H1 (cell line): ENCODE data around the gene COPA. TPM values are rescaled to one million over a fixed set of nuclear protein-coding genes. Genes with fewer than 3 reads are reported as not detected.

Experiments
- CTCF ChIA-PET: fragments of 300-600 bp; sonication (Branson Sonifier 250); formaldehyde crosslinking; loops from one replicate; lab custom pipeline; 2021; ENCODE audit not compliant: partially characterized antibody; lab: Charles Lee
- POLR2A ChIA-PET: fragments of 300-600 bp; sonication (Branson Sonifier 250); formaldehyde crosslinking; loops from one replicate; lab custom pipeline; 2021; ENCODE audit warnings: inconsistent platforms; ENCODE audit not compliant: partially characterized antibody; lab: Charles Lee
- DNase-seq, 2 experiments: peaks; one replicate each; pipeline versions ENCODE4 v3.0.0 to v3.0.0-alpha.2; 2010 to 2022; ENCODE audit warnings: low spot score in 2 of 2, low read depth in 1 of 2, mixed read lengths in 1 of 2
- FAIRE-seq: peaks from 2 replicates; lab custom pipeline; 2011; peaks lifted over from hg19 to GRCh38; lab: Jason Lieb, UNC
- H2AFZ ChIP-seq: 2 replicates; pipeline ENCODE4 v1.8.1; 2012; ENCODE audit warnings: low read length, inconsistent platforms
- H2AK5ac ChIP-seq: 2 replicates; pipeline ENCODE4 v1.6.1; 2013; ENCODE audit warnings: low read depth, low read length
- H2BK120ac ChIP-seq: replicated peaks from 2 replicates; pipeline ENCODE3; 2013; ENCODE audit warnings: low read depth, low read length, inconsistent platforms
- H2BK12ac ChIP-seq: 2 replicates; pipeline ENCODE4 v1.6.1; 2013; ENCODE audit warnings: low read depth, low read length
- H2BK15ac ChIP-seq: 2 replicates; pipeline ENCODE4 v1.6.1; 2013; ENCODE audit warnings: low read length
- H2BK20ac ChIP-seq: 2 replicates; pipeline ENCODE4 v1.6.1; 2013; ENCODE audit warnings: low read length
- H2BK5ac ChIP-seq: 2 replicates; pipeline ENCODE4 v1.6.1; 2013; ENCODE audit warnings: low read depth, low read length
- H3K14ac ChIP-seq: 2 replicates; pipeline ENCODE4 v1.6.1; 2013; ENCODE audit warnings: inconsistent platforms; ENCODE audit not compliant: insufficient read length
- H3K18ac ChIP-seq: 2 replicates; pipeline ENCODE4 v1.6.1; 2013; ENCODE audit warnings: low read length; ENCODE audit errors: extremely low read depth
- H3K23ac ChIP-seq: 2 replicates; pipeline ENCODE4 v1.6.1; 2013; ENCODE audit warnings: inconsistent platforms; ENCODE audit not compliant: insufficient read length
- H3K23me2 ChIP-seq: 2 replicates; pipeline ENCODE4 v1.6.1; 2013; ENCODE audit warnings: low read depth, low read length
- H3K27ac ChIP-seq: 2 replicates; pipeline ENCODE4 v1.6.1; 2011; ENCODE audit warnings: low read depth, low read length, inconsistent platforms
- H3K27me3 ChIP-seq, 4 experiments: replicated peaks in 1 of 4; 1 replicate in 1 of 4; 2 replicates in 3 of 4; pipeline versions ENCODE4 v1.6.1 to v1.8.1; 2011 to 2013; ENCODE audit warnings: low read length in 3 of 4, mild to moderate bottlenecking in 3 of 4, inconsistent platforms in 2 of 4, mixed read lengths in 2 of 4, moderate library complexity in 1 of 4; ENCODE audit not compliant: control insufficient read depth in 3 of 4, insufficient read depth in 3 of 4; ENCODE audit errors: extremely low read depth in 1 of 4
- H3K36me3 ChIP-seq, 4 experiments: 2 replicates each; pipeline versions ENCODE4 v1.6.1 to v1.8.1; 2011 to 2013; ENCODE audit warnings: mild to moderate bottlenecking in 4 of 4, low read length in 3 of 4, moderate library complexity in 2 of 4, control low read depth in 1 of 4, inconsistent platforms in 1 of 4; ENCODE audit not compliant: insufficient read depth in 4 of 4, control insufficient read depth in 2 of 4
- H3K4ac ChIP-seq: replicated peaks from 2 replicates; pipeline ENCODE3; 2013; ENCODE audit warnings: low read length, low read depth, mixed read lengths, inconsistent platforms; ENCODE audit not compliant: insufficient read length
- H3K4me1 ChIP-seq, 4 experiments: replicated peaks in 1 of 4; 1 replicate in 1 of 4; 2 replicates in 3 of 4; pipeline versions ENCODE4 v1.6.1 to v1.8.1; 2011 to 2013; ENCODE audit warnings: low read length in 3 of 4, inconsistent platforms in 2 of 4, mixed read lengths in 1 of 4; ENCODE audit not compliant: insufficient read depth in 4 of 4, control insufficient read depth in 3 of 4
- H3K4me2 ChIP-seq, 2 experiments: 2 replicates each; pipeline versions ENCODE4 v1.6.1 to v1.8.1; 2011 to 2013; ENCODE audit warnings: low read depth in 2 of 2, low read length in 2 of 2, control low read depth in 1 of 2, inconsistent platforms in 1 of 2, mild to moderate bottlenecking in 1 of 2; ENCODE audit not compliant: insufficient read depth in 1 of 2
- H3K4me3 ChIP-seq, 4 experiments: fragments of 200-600, 300-600 bp in 1 of 4; sonication (generic), shearing (Covaris generic), sonication (Bioruptor Twin) in 1 of 4; 2 replicates each; pipeline versions ENCODE4 v1.5.1 to v1.8.1; 2011 to 2016; ENCODE audit warnings: low read length in 4 of 4, low read depth in 3 of 4, control low read depth in 2 of 4, inconsistent platforms in 2 of 4, mild to moderate bottlenecking in 2 of 4, mixed read lengths in 1 of 4, moderate library complexity in 1 of 4; ENCODE audit not compliant: insufficient read depth in 2 of 4; ENCODE audit errors: extremely low read depth in 1 of 4
- H3K56ac ChIP-seq: replicated peaks from 2 replicates; pipeline ENCODE3; 2013; ENCODE audit warnings: low read depth, mild to moderate bottlenecking, mixed read lengths, low read length, inconsistent platforms; ENCODE audit not compliant: insufficient read length
- H3K79me1 ChIP-seq: 2 replicates; pipeline ENCODE4 v1.6.1; 2013; ENCODE audit warnings: low read depth, low read length, control low read depth
- H3K79me2 ChIP-seq, 2 experiments: 2 replicates each; pipeline versions ENCODE4 v1.6.1 to v1.8.1; 2012 to 2013; ENCODE audit warnings: low read length in 2 of 2, mild to moderate bottlenecking in 2 of 2, inconsistent platforms in 1 of 2; ENCODE audit not compliant: insufficient read depth in 2 of 2, control insufficient read depth in 1 of 2
- H3K9ac ChIP-seq, 4 experiments: replicated peaks in 1 of 4; 1 replicate in 1 of 4; 2 replicates in 3 of 4; pipeline versions ENCODE4 v1.6.1 to v1.8.1; 2011 to 2013; ENCODE audit warnings: low read depth in 3 of 4, low read length in 3 of 4, control low read depth in 2 of 4, mild to moderate bottlenecking in 2 of 4, moderate library complexity in 2 of 4, inconsistent platforms in 1 of 4; ENCODE audit errors: extremely low read depth in 1 of 4
- H3K9me3 ChIP-seq, 2 experiments: 2 replicates each; pipeline versions ENCODE4 v1.6.1 to v1.8.1; 2012 to 2013; ENCODE audit warnings: mild to moderate bottlenecking in 2 of 2, moderate library complexity in 2 of 2, control low read depth in 1 of 2, inconsistent platforms in 1 of 2, low read depth in 1 of 2, low read length in 1 of 2, mixed read lengths in 1 of 2; ENCODE audit not compliant: insufficient read depth in 2 of 2
- H4K20me1 ChIP-seq, 2 experiments: replicated peaks in 1 of 2; 2 replicates each; pipeline versions ENCODE3 to v1.8.1; 2011 to 2013; ENCODE audit warnings: inconsistent platforms in 2 of 2, low read length in 2 of 2, mild to moderate bottlenecking in 1 of 2; ENCODE audit not compliant: insufficient read depth in 2 of 2, control insufficient read depth in 1 of 2
- H4K5ac ChIP-seq: 2 replicates; pipeline ENCODE4 v1.6.1; 2013; ENCODE audit warnings: low read length, low read depth, mixed read lengths, inconsistent platforms; ENCODE audit not compliant: insufficient read length
- H4K8ac ChIP-seq: 2 replicates; pipeline ENCODE4 v1.8.0; 2013; ENCODE audit warnings: mild to moderate bottlenecking, moderate library complexity, low read length, inconsistent platforms; ENCODE audit not compliant: insufficient read depth; ENCODE audit errors: extremely low read depth
- H4K91ac ChIP-seq: replicated peaks from 2 replicates; pipeline ENCODE3; 2013; ENCODE audit warnings: low read length, mixed read lengths, inconsistent platforms; ENCODE audit not compliant: insufficient read length
- CBX5 ChIP-seq: fragments of 300-800, 300-1000 bp; sonication (generic); IDR thresholded peaks from 2 replicates; pipeline ENCODE4 v1.7.1; 2016; ENCODE audit warnings: antibody characterized with exemption, low read length, low read depth
- CREB1 ChIP-seq: IDR thresholded peaks from 2 replicates; pipeline ENCODE4 v1.6.1; 2012; ENCODE audit warnings: inconsistent platforms
- HDAC2 ChIP-seq, 2 experiments: fragments of 300-600 bp in 1 of 2; sonication (generic) in 1 of 2; IDR thresholded peaks; 2 replicates each; pipeline ENCODE4 v1.6.1; 2011 to 2012; ENCODE audit warnings: low read depth in 2 of 2, low read length in 2 of 2, mild to moderate bottlenecking in 2 of 2, moderate library complexity in 2 of 2, borderline replicate concordance in 1 of 2, inconsistent platforms in 1 of 2
- HDAC6 ChIP-seq: IDR thresholded peaks from one replicate; pipeline ENCODE4 v1.7.1; 2012; ENCODE audit warnings: low read depth, mild to moderate bottlenecking, inconsistent platforms, low read length, moderate library complexity
- JUN ChIP-seq: IDR thresholded peaks from 2 replicates; pipeline ENCODE4 v1.6.1; 2011; ENCODE audit warnings: low read depth, mild to moderate bottlenecking, improper control_type of control experiment, low read length
- KDM4A ChIP-seq: IDR thresholded peaks from one replicate; pipeline ENCODE4 v1.7.1; 2012; ENCODE audit warnings: low read depth, mild to moderate bottlenecking, moderate library complexity, low read length, inconsistent platforms; ENCODE audit not compliant: severe bottlenecking
- MAFK ChIP-seq: IDR thresholded peaks from 2 replicates; pipeline ENCODE4 v1.6.1; 2012; ENCODE audit warnings: low read depth, mild to moderate bottlenecking, improper control_type of control experiment, low read length
- WGBS, 2 experiments: shearing (Covaris generic) in 1 of 2; methylation state at CpG; one replicate each; pipeline versions ENCODE4 v1.1.6 to v1.1.7; 2013 to 2015; ENCODE audit warnings: low lambda C conversion rate in 2 of 2, mixed read lengths in 2 of 2, inconsistent platforms in 1 of 2, low coverage in 1 of 2, missing lambda C conversion rate in 1 of 2; ENCODE audit not compliant: insufficient replicate concordance in 2 of 2, insufficient coverage in 1 of 2, insufficient read length in 1 of 2; ENCODE audit errors: extremely low coverage in 1 of 2, missing lambda C conversion rate in 1 of 2; 5-methylcytosine and 5-hydroxymethylcytosine counted together
- polyA plus RNA-seq, 7 experiments: library from polyadenylated mRNA; depleted of rRNA in 3 of 7; stranded (reverse) in 5 of 7; unstranded in 2 of 7; fragments of >200 nt in 5 of 7; fragments of 200-250 nt in 2 of 7; gene quantifications; 1 replicate in 5 of 7; 2 replicates in 1 of 7; 4 replicates in 1 of 7; pipeline versions ENCODE4 v1.2.1 to v1.2.3, GENCODE V29; 2011 to 2013; ENCODE audit warnings: missing spikeins in 2 of 7, mixed read lengths in 2 of 7
- total RNA-seq: library from RNA; stranded (reverse); fragmentation: NEBNext Ultra II Directional; extraction: Animal tissue kit (Norgen Biotek cat#: 25700); gene quantifications from 2 replicates; pipeline ENCODE4 v1.2.1, GENCODE V29; 2021

The COPA gene
- total and polyA plus RNA-seq, 2 of the 8 experiments (the other 6 are each of a cell fraction or from before 2014, with no cell fraction given), result 78.2 to 115 TPM

DNA sequence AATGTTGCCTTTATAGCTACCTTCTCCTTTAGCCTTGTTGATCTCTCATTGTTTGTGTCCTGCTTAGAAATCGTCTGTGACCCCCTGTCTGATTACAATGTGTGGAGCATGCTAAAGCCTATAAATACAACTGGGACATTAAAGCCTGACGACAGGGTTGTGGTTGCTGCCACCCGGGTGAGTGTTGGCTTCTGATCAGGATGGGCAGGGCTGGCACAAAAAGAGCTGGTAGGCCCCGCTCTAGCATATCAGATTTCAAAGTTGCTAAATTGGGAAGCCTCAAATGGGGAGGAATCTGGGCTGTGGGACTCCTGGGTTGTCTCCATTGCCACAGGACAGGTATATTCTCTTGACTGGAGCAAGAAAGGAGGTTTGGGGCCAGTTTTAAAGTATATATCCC lies 8.6 kb upstream of the COPA start:
- no peak overlapping the region for H4K91ac ChIP-seq
- H3K23me2 ChIP-seq, result no peaks in the 10 kb centered on the region
- no peak overlapping the region for H2BK20ac ChIP-seq
- H2BK120ac ChIP-seq, result no peak overlapping the region
- H4K20me1 ChIP-seq, result peaks cover 0 to 5% of the 10 kb centered on the region in 2 experiments
- H3K27me3 ChIP-seq, result no peaks in the 10 kb centered on the region
- no peak overlapping the region for H3K27ac ChIP-seq
- H3K18ac ChIP-seq, result no peak overlapping the region
- CTCF ChIA-PET, result interaction anchor here (0.5 to 26.0 kb wide), 13 partner anchors 12 to 254 kb away, joined by 3 to 683 read pairs (median 6); partner anchors contain the start of gene NHLH1
- no peak overlapping the region for H2BK5ac ChIP-seq
- H2BK15ac ChIP-seq, result no peak overlapping the region
- H3K9ac ChIP-seq, result no peak overlapping the region
- H4K5ac ChIP-seq, result no peak overlapping the region
- peaks cover 34 to 78% (median 63%) of the 10 kb centered on the region in 4 experiments for H3K36me3 ChIP-seq
- WGBS, 2 experiments, result 88% methylated on average over 4 of the region's 4 CpGs; no CpG with 5 or more reads in 1 of the 2 experiments
- no peak for DNase-seq
- no peak overlapping the region for H3K23ac ChIP-seq
- no peak for TF ChIP-seq HDAC6
- TF ChIP-seq JUN, result no peak
- no peak for TF ChIP-seq CREB1
- no peak for TF ChIP-seq HDAC2 (IDR thresholded peaks at IDR 0.05; ENCODE audit: borderline replicate concordance in 1 of 2, low read depth in 2 of 2, low read length in 2 of 2)
- no peak for TF ChIP-seq CBX5
- TF ChIP-seq KDM4A, result no peak
- TF ChIP-seq MAFK, result no peak
- H3K4me2 ChIP-seq, result no peak overlapping the region
- no peaks in the 10 kb centered on the region for H3K79me1 ChIP-seq
- no peak overlapping the region for H2BK12ac ChIP-seq
- POLR2A ChIA-PET, result interaction anchor here (0.6 to 17.2 kb wide), 6 partner anchors 8 to 90 kb away, joined by 3 to 244 read pairs (median 8); partner anchors contain the start of genes COPA, DCAF8, NCSTN and NHLH1
- no peak overlapping the region; the same call in 1 of the 2 replicates for H4K8ac ChIP-seq
- H3K4ac ChIP-seq, result no peak overlapping the region
- no peaks in the 10 kb centered on the region for H3K79me2 ChIP-seq
- no peak overlapping the region for H2AK5ac ChIP-seq
- FAIRE-seq, result no peak
- no peak overlapping the region for H2AFZ ChIP-seq
- no peaks in the 10 kb centered on the region for H3K9me3 ChIP-seq
- H3K56ac ChIP-seq, result no peak overlapping the region
- no peak overlapping the region for H3K4me3 ChIP-seq
- no peaks in the 10 kb centered on the region for H3K4me1 ChIP-seq
- H3K14ac ChIP-seq, result no peak overlapping the region
